Panc1 (cell line): ENCODE measurements around the gene UCP2. TPM values are rescaled to one million over a fixed set of nuclear protein-coding genes. Genes with fewer than 3 reads are reported as not detected.

Experiments
- ATAC-seq: fragments of 200-7000 bp; cut with Tn5 transposase; 2 replicates; pipeline ENCODE4 v1.9.1; 2020; ENCODE audit warnings: mild to moderate bottlenecking, moderate library complexity
- BruUV-seq: library from RNA; stranded (reverse); fragments of 400-500 nt; replicated peaks from 2 replicates; lab custom pipeline; 2021; lab: Mats Ljungman, UMichigan
- CTCF ChIA-PET: fragments of 300-600 bp; sonication (Branson Sonifier 250); formaldehyde crosslinking; loops from one replicate; lab custom pipeline; 2022; ENCODE audit warnings: antibody characterized with exemption; lab: Charles Lee
- POLR2A ChIA-PET: fragments of 300-600 bp; sonication (Branson Sonifier 250); formaldehyde crosslinking; loops from one replicate; lab custom pipeline; 2022; ENCODE audit warnings: antibody characterized with exemption; lab: Charles Lee
- DNase-seq: peaks from one replicate; pipeline ENCODE4 v3.0.0-alpha.2; 2010; ENCODE audit warnings: low read depth, low spot score
- H3K27ac ChIP-seq: 2 replicates; pipeline ENCODE4 v1.5.1; 2011; ENCODE audit warnings: mild to moderate bottlenecking, low read length, inconsistent platforms
- H3K27me3 ChIP-seq: fragments of 200-500 bp; sonication (Bioruptor generic); 2 replicates; pipeline ENCODE4 v1.6.0; 2014; ENCODE audit warnings: low read length, inconsistent platforms; ENCODE audit not compliant: control insufficient read depth, insufficient read depth
- H3K36me3 ChIP-seq: fragments of 200-500 bp; sonication (Bioruptor generic); 2 replicates; pipeline ENCODE4 v1.5.1; 2014; ENCODE audit warnings: inconsistent platforms, mild to moderate bottlenecking, low read length, moderate library complexity; ENCODE audit not compliant: control insufficient read depth, insufficient read depth
- H3K4me1 ChIP-seq: 2 replicates; pipeline ENCODE4 v1.5.1; 2011; ENCODE audit warnings: inconsistent platforms, mild to moderate bottlenecking, low read length, moderate library complexity; ENCODE audit not compliant: control insufficient read depth, insufficient read depth
- H3K4me3 ChIP-seq, 2 experiments: 2 replicates each; pipeline ENCODE4 v1.5.1; 2011 to 2012; ENCODE audit warnings: low read depth in 2 of 2, low read length in 2 of 2, mild to moderate bottlenecking in 2 of 2, inconsistent platforms in 1 of 2, moderate library complexity in 1 of 2
- H3K9me3 ChIP-seq: fragments of 200-500 bp; sonication (Bioruptor generic); 2 replicates; pipeline ENCODE4 v1.5.1; 2014; ENCODE audit warnings: low read depth, mild to moderate bottlenecking, inconsistent platforms, low read length, moderate library complexity; ENCODE audit not compliant: control insufficient read depth, insufficient read depth
- CTCF ChIP-seq: fragments of 450-650 bp; IDR thresholded peaks from 2 replicates; pipeline ENCODE4 v1.5.1; 2017; ENCODE audit warnings: mild to moderate bottlenecking
- POLR2AphosphoS5 ChIP-seq: IDR thresholded peaks from 2 replicates; pipeline ENCODE4 v1.6.1; 2012; ENCODE audit warnings: mild to moderate bottlenecking, low read depth, low read length, moderate library complexity
- REST ChIP-seq, 2 experiments: IDR thresholded peaks; 2 replicates each; pipeline ENCODE4 v1.6.1; 2011 to 2012; ENCODE audit warnings: low read depth in 2 of 2, control low read depth in 1 of 2, low read length in 1 of 2, mild to moderate bottlenecking in 1 of 2, moderate library complexity in 1 of 2; ENCODE audit not compliant: insufficient read depth in 1 of 2
- SIN3A ChIP-seq: IDR thresholded peaks from 2 replicates; pipeline ENCODE4 v1.6.1; 2012; ENCODE audit warnings: low read depth, mild to moderate bottlenecking, low read length, moderate library complexity, borderline replicate concordance; ENCODE audit not compliant: insufficient read depth
- TCF7L2 ChIP-seq: IDR thresholded peaks from 2 replicates; pipeline ENCODE4 v1.6.1; 2011; ENCODE audit warnings: mild to moderate bottlenecking, low read depth, low read length, inconsistent platforms
- in situ Hi-C: cut with HindIII; loops from 2 replicates; pipeline ENCODE4 v1.10.0; 2016; ENCODE audit warnings: low sequenced_read_pairs, low pct_unique_long_range_greater_than_20kb
- intact Hi-C: fragments of 100-400 bp; cut with micrococcal nuclease; formaldehyde crosslinking; loops from one replicate; pipeline ENCODE4 v1.10.0; 2022; ENCODE audit not compliant: unreplicated experiment
- total RNA-seq: library from RNA; stranded (reverse); gene quantifications from one replicate; pipeline ENCODE4 v1.2.1, GENCODE V29; 2021; ENCODE audit not compliant: unreplicated experiment

UCP2 gene
- total RNA-seq, 1 experiment from 2014 or later, result 68.8 TPM

GRCh38 chr11:73990730-73991129 lies 8.1 kb upstream of the UCP2 start:
- H3K27ac ChIP-seq, result no peak overlapping the region
- DNase-seq (no peak), ATAC-seq (no peak)
- in situ Hi-C loops (no loop called here), intact Hi-C loops (no loop called here)
- H3K4me3 ChIP-seq, result no peak overlapping the region
- POLR2A ChIA-PET, result no interaction called here
- no TSS peak for BruUV-seq
- no peaks in the 10 kb centered on the region; the same call in 1 of the 2 replicates for H3K27me3 ChIP-seq
- CTCF ChIA-PET, result no interaction called here
- no peaks in the 10 kb centered on the region for H3K9me3 ChIP-seq
- TF ChIP-seq REST (IDR thresholded peaks at IDR 0.05; ENCODE audit: insufficient read depth in 1 of 2, low read depth in 2 of 2, low read length in 1 of 2) (no peak), TCF7L2 (no peak), CTCF (no peak)
- H3K36me3 ChIP-seq, result no peaks in the 10 kb centered on the region
- no peaks in the 10 kb centered on the region for H3K4me1 ChIP-seq

GRCh38 chr11:73989156-73989555 lies 6.5 kb upstream of the UCP2 start:
- CTCF ChIA-PET, result no interaction called here

More at GRCh38 chr11:73989156-73989555, 6.5 kb upstream of the UCP2 start:
- Histone ChIP-seq H3K9me3 (no peaks in the 10 kb centered on the region), H3K36me3 (no peaks in the 10 kb centered on the region), H3K27me3 (no peaks in the 10 kb centered on the region), H3K4me3 (no peak overlapping the region), H3K27ac (no peak overlapping the region), H3K4me1 (peaks cover 2% of the 10 kb centered on the region; the same call in 1 of the 2 replicates)
- POLR2A ChIA-PET, result no interaction called here
- TF ChIP-seq POLR2AphosphoS5 (no peak), REST (IDR thresholded peaks at IDR 0.05; ENCODE audit: insufficient read depth in 1 of 2, low read depth in 2 of 2, low read length in 1 of 2) (no peak), SIN3A (no peak), CTCF (no peak), TCF7L2 (no peak)
- DNase-seq (no peak), ATAC-seq (no peak)
- intact Hi-C loops (no loop called here), in situ Hi-C loops (no loop called here)
- no TSS peak for BruUV-seq
